Measurements from ENCODE around the gene AFAP1. TPM values are rescaled to one million over a fixed set of nuclear protein-coding genes. Genes with fewer than 3 reads are reported as not detected.
A peak's percentile ranks its signal among the peaks of the same experiment; 100 is the strongest.

Gene AFAP1
- total RNA-seq, 1 donor from 2014 or later = 48.3 TPM

DNA sequence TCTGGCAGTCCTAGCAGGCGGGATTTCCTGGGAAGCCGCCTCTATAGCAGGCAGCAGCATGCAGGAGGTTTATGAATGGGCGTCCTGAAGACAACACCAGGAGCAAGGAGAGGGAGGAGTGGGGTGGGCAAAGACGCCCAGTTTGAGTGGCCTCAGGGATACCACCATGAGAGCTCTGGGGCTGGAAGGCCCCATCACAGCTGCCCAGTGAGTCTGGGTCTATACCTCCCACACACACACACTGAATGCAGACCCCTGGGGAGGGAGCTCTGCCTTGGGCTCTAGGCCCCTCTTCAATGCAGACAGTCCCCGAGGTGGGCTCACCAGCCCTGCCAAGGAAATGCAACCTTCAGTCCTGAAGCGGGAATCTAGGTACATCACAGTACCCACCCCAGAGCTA, 98.6 kb downstream of the AFAP1 start:
- H3K27ac Mint-ChIP-seq = no peak overlapping the region
- H3K4me1 Mint-ChIP-seq (ENCODE audit: low read depth) = peaks cover 14% of the 10 kb centered on the region
- peaks cover 12% of the 10 kb centered on the region for H3K36me3 Mint-ChIP-seq (ENCODE audit: low read depth)
- intact Hi-C loops (cut with micrococcal nuclease) = no loop called here
- no peak for DNase-seq (ENCODE audit: low spot score)
- H3K27me3 Mint-ChIP-seq (ENCODE audit: insufficient read depth) = peaks cover 2% of the 10 kb centered on the region
- H3K9me3 Mint-ChIP-seq = no peaks in the 10 kb centered on the region
- H3K4me3 Mint-ChIP-seq = no peak overlapping the region

GRCh38 chr4:7839856-7840255, 99.8 kb downstream of the AFAP1 start:
- Mint-ChIP-seq H3K4me3 (no peak overlapping the region), H3K4me1 (ENCODE audit: low read depth) (peaks cover 14% of the 10 kb centered on the region), H3K27ac (no peak overlapping the region), H3K27me3 (ENCODE audit: insufficient read depth) (peaks cover 2% of the 10 kb centered on the region), H3K9me3 (no peaks in the 10 kb centered on the region), H3K36me3 (ENCODE audit: low read depth) (peaks cover 12% of the 10 kb centered on the region)
- DNase-seq (ENCODE audit: low spot score) = no peak
- intact Hi-C loops (cut with micrococcal nuclease) = no loop called here

DNA sequence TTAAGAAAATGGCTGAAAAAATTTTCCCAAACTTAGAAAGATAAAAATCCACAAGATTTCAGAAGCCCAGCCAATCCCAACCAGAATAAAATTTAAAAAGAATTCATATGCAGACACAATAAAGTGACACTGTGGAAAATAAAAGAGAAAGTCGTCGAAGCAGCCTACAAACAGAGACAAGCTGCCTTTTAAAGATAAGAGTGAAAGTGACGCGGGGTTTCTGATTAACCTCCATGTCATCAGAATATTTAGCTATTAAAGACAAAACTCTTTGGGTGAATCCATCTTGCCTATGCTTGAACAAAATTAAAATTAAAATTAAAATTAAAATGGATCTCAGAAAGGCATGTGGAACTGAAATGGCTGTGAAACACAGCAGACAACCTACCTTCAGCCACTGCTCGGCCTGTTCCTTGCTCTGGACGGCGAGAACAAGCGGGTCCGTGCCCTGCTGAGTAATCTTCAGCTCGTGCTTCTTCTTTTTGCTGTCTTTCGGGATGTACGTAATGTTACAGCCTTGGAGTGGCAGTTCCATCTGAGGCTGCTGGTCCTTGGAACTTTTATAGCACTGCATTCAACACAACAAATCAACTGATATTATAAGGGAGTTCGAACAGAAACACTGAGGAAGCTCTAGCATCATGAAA, 101.4 kb downstream of the AFAP1 start:
- H3K36me3 Mint-ChIP-seq (ENCODE audit: low read depth) = peaks cover 7% of the 10 kb centered on the region

GRCh38 chr4:7837597-7838135, 102.0 kb downstream of the AFAP1 start:
- Mint-ChIP-seq H3K9me3 (no peaks in the 10 kb centered on the region), H3K4me1 (ENCODE audit: low read depth) (no peaks in the 10 kb centered on the region), H3K27me3 (ENCODE audit: insufficient read depth) (no peaks in the 10 kb centered on the region), H3K27ac (no peak overlapping the region), H3K36me3 (ENCODE audit: low read depth) (peaks cover 10% of the 10 kb centered on the region), H3K4me3 (no peak overlapping the region)
- DNase-seq (ENCODE audit: low spot score) = no peak
- intact Hi-C loops (cut with micrococcal nuclease) = no loop called here

More for the DNA sequence above, 101.4 kb downstream of the AFAP1 start:
- Mint-ChIP-seq H3K9me3 (no peaks in the 10 kb centered on the region), H3K4me1 (ENCODE audit: low read depth) (no peaks in the 10 kb centered on the region), H3K4me3 (no peak overlapping the region), H3K27ac (no peak overlapping the region), H3K27me3 (ENCODE audit: insufficient read depth) (no peaks in the 10 kb centered on the region)
- DNase-seq (ENCODE audit: low spot score) = no peak
- intact Hi-C loops (cut with micrococcal nuclease) = no loop called here

GRCh38 chr4:7831858-7832730, 107.6 kb downstream of the AFAP1 start:
- no peaks in the 10 kb centered on the region for H3K9me3 Mint-ChIP-seq
- no peak for DNase-seq (ENCODE audit: low spot score)
- H3K36me3 Mint-ChIP-seq (ENCODE audit: low read depth) = peaks cover 32% of the 10 kb centered on the region
- no peaks in the 10 kb centered on the region for H3K27me3 Mint-ChIP-seq (ENCODE audit: insufficient read depth)
- H3K4me1 Mint-ChIP-seq (ENCODE audit: low read depth) = peaks cover 46% of the 10 kb centered on the region
- no peak overlapping the region for H3K4me3 Mint-ChIP-seq
- peak overlapping the region; percentile 50 for H3K27ac Mint-ChIP-seq
- intact Hi-C loops (cut with micrococcal nuclease) = loop anchor here (5.0 kb wide), 1 partner anchor 35 kb away; no protein-coding TSS in a partner anchor

GRCh38 chr4:7831330-7831729, 108.3 kb downstream of the AFAP1 start:
- H3K27ac Mint-ChIP-seq = peak overlapping the region; percentile 50
- H3K9me3 Mint-ChIP-seq = no peaks in the 10 kb centered on the region
- peaks cover 36% of the 10 kb centered on the region for H3K36me3 Mint-ChIP-seq (ENCODE audit: low read depth)
- H3K4me1 Mint-ChIP-seq (ENCODE audit: low read depth) = peaks cover 51% of the 10 kb centered on the region
- H3K4me3 Mint-ChIP-seq = peak overlapping the region; percentile 13
- no peak for DNase-seq (ENCODE audit: low spot score)
- intact Hi-C loops (cut with micrococcal nuclease) = loop anchor here (5.0 kb wide), 1 partner anchor 36 kb away; no protein-coding TSS in a partner anchor
- H3K27me3 Mint-ChIP-seq (ENCODE audit: insufficient read depth) = peaks cover 2% of the 10 kb centered on the region

- H3K27ac Mint-ChIP-seq = no peak overlapping the region
- no peak for DNase-seq (ENCODE audit: low spot score)
- H3K36me3 Mint-ChIP-seq (ENCODE audit: low read depth) = peaks cover 39% of the 10 kb centered on the region
- no peak overlapping the region for H3K4me3 Mint-ChIP-seq
- H3K4me1 Mint-ChIP-seq (ENCODE audit: low read depth) = peaks cover 51% of the 10 kb centered on the region
- intact Hi-C loops (cut with micrococcal nuclease) = loop anchor here (5.0 kb wide), 1 partner anchor 37 kb away; no protein-coding TSS in a partner anchor
- no peaks in the 10 kb centered on the region for H3K9me3 Mint-ChIP-seq
- H3K27me3 Mint-ChIP-seq (ENCODE audit: insufficient read depth) = peaks cover 2% of the 10 kb centered on the region
Measured at GRCh38 chr4:7830747-7831146, 108.9 kb downstream of the AFAP1 start.

DNA sequence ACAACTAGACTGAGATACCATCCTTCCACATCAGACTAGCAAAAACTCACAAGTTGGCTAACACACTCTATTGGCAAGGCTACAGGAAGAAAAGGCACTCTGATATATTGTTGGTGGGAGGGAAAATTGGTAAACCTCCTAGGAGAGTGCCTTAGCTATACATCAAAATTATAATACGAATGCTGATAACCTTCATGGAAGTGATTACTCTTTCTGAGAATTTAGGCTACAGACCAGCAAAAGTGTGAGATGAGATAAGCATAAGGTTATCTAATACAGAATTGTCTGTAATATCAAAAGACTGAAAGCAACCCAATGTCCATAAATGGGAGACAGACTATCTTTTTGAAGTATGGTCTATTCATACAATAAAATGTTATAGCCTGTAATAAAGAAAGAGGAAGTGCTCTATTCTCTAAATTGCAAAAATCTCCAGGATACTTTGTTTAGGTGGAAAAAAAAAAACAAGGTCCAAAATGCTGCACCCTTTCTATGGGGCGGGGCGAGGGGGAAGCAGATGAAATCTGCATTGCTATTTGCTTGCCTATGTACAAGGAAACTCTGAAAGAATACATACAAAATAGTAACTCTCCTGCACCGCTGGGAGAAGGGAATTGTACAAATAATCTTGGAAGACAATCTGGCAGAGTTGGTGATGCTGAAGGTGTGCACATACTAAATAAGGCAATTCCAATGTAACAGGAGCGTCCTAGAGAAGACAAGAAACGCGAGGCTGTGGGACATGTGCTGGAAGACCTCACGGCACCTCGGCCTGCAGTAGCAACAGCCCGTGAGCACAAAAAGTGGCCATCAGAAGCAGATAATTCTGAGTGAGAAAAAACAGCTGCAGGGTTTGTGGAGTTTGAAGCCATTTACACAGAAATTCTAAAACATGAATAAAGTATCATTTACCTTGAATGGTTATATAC, 109.7 kb downstream of the AFAP1 start:
- no peak overlapping the region for H3K27ac Mint-ChIP-seq
- H3K4me1 Mint-ChIP-seq (ENCODE audit: low read depth) = peaks cover 51% of the 10 kb centered on the region
- H3K27me3 Mint-ChIP-seq (ENCODE audit: insufficient read depth) = peaks cover 2% of the 10 kb centered on the region
- no peak for DNase-seq (ENCODE audit: low spot score)
- no peak overlapping the region for H3K4me3 Mint-ChIP-seq
- intact Hi-C loops (cut with micrococcal nuclease) = loop anchor here (2.0 to 5.0 kb wide), 2 partner anchors 15 to 37 kb away; no protein-coding TSS in a partner anchor
- H3K36me3 Mint-ChIP-seq (ENCODE audit: low read depth) = peaks cover 42% of the 10 kb centered on the region
- no peaks in the 10 kb centered on the region for H3K9me3 Mint-ChIP-seq

GRCh38 chr4:7828793-7829301, 110.8 kb downstream of the AFAP1 start:
- intact Hi-C loops (cut with micrococcal nuclease) = loop anchor here (1.0 to 2.0 kb wide), 2 partner anchors 16 to 26 kb away; no protein-coding TSS in a partner anchor
- H3K27me3 Mint-ChIP-seq (ENCODE audit: insufficient read depth) = peaks cover 4% of the 10 kb centered on the region
- DNase-seq (ENCODE audit: low spot score) = no peak
- H3K36me3 Mint-ChIP-seq (ENCODE audit: low read depth) = peaks cover 42% of the 10 kb centered on the region
- H3K4me3 Mint-ChIP-seq = no peak overlapping the region
- H3K4me1 Mint-ChIP-seq (ENCODE audit: low read depth) = peaks cover 51% of the 10 kb centered on the region
- peak overlapping the region; percentile 72 for H3K27ac Mint-ChIP-seq
- no peaks in the 10 kb centered on the region for H3K9me3 Mint-ChIP-seq

DNA sequence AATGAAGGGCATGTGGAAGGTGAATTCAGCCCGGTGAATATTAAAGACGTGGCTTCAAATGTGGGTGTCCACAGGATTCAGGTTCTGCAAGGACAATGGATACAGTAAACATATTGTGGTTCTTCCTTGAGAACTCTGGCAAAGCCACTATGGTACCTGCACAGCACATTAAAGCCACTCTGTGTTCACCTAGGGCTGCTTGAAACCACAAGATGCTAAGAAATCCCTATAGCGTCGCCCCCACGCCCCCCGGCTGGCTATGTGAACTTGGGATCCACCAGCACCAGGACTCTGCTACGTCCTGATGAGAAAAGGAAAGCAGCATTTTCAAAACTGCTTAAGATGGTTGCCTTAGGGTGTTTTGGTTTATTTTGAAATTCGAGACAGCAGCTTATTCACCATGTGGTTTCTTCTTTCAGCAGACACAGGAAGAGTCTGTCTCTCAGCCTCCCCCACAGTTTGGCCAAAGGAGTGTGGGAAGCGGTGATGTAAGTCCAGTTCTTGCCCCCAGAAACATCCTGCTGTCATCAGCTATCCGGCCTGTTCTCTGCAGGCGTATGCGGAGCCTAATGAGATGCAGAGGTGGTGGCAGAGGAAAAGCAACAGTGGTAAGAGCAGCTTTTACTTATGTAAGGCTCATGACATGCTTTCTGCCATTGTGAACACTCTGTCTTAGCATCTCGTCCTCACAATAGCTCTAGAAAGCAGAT, 111.5 kb downstream of the AFAP1 start:
- peaks cover 41% of the 10 kb centered on the region for H3K36me3 Mint-ChIP-seq (ENCODE audit: low read depth)
- H3K27me3 Mint-ChIP-seq (ENCODE audit: insufficient read depth) = peaks cover 4% of the 10 kb centered on the region
- H3K4me1 Mint-ChIP-seq (ENCODE audit: low read depth) = peaks cover 57% of the 10 kb centered on the region
- intact Hi-C loops (cut with micrococcal nuclease) = loop anchor here (1.0 to 2.0 kb wide), 2 partner anchors 17 to 27 kb away; no protein-coding TSS in a partner anchor
- DNase-seq (ENCODE audit: low spot score) = peak; percentile 21
- no peaks in the 10 kb centered on the region for H3K9me3 Mint-ChIP-seq
- H3K27ac Mint-ChIP-seq = peak overlapping the region; percentile 72
- peak overlapping the region; percentile 41 for H3K4me3 Mint-ChIP-seq

- Mint-ChIP-seq H3K27ac (peak overlapping the region; percentile 87), H3K9me3 (no peaks in the 10 kb centered on the region), H3K4me3 (peak overlapping the region; percentile 41), H3K4me1 (ENCODE audit: low read depth) (peaks cover 57% of the 10 kb centered on the region), H3K36me3 (ENCODE audit: low read depth) (peaks cover 39% of the 10 kb centered on the region), H3K27me3 (ENCODE audit: insufficient read depth) (peaks cover 4% of the 10 kb centered on the region)
- no peak for DNase-seq (ENCODE audit: low spot score)
- intact Hi-C loops (cut with micrococcal nuclease) = no loop called here
Measured at GRCh38 chr4:7827566-7827965, 112.1 kb downstream of the AFAP1 start.
